ENCODE results near the gene C1QTNF2. TPM values are rescaled to one million over a fixed set of nuclear protein-coding genes. Genes with fewer than 3 reads are reported as not detected.

Gene C1QTNF2
- total and polyA plus RNA-seq, 8 donors, result 0.09 to 0.41 (median 0.24) TPM; not detected in 2

DNA sequence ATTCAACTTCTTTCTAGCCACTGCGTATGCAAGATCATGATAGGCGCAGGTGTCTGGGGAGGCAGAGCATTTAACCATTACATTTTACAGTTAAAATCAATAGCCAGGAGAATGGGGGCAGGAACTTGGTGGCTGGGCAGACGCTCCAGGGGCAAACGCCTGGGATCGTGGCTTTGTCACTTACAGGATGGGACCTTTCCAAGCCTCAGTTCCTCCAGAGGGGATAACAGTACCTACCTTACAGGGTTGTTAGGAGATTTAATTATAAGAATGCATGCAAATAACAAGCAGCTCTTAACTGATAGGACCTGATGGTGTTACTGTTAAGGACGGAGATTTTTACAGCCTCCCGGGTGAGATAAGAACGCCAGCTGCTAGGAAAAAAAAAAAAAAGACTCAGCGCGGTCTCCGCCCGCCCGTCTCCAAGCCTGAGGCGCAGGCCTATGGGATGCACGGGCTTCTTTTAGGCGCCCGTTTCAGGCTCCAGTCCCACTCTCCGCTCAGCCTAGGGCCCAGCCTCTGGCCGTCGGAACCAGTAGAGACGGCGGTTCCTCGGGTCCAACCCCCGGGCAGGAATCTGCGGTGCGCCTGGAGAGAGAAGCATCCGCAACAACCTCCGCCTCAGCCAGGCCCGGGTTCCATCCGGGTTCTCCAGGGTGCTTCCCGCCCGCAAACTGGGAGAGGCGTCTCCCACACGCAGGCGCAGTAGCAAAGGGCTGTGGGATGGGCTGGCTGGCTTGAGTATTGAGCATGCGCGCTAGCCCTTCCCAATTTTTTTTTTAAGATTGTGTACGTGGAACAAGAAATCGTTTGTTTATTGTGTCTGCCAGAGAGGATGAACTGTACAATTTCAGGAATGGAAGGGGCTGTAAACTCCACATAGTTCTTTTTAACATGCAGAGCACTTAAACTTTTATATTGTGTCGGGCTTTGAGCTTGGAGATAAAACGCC, 29.3 kb upstream of the C1QTNF2 start, which contains the start of gene FAM200C:
FAM200C (minus strand) TSS at position 653 of the 952 bp plus-strand sequence. CDS start 4,564 bp downstream, outside the sequence.
- Histone ChIP-seq H3K27me3 (no peaks in the 10 kb centered on the region), H3K4me3 (peak within 1 kb of the TSS; percentile 43 to 82 (median 68)), H3K36me3 (peaks cover 0 to 33% (median 14%) of the 10 kb centered on the region in 3 donors), H3K27ac (peak within 1 kb of the TSS; percentile 60 to 90 (median 80)), H3K4me1 (peaks cover 3 to 14% (median 8%) of the 10 kb centered on the region in 3 donors), H3K9me3 (no peaks in the 10 kb centered on the region)
- 0 to 1% methylated on average over 41 of the region's 41 CpGs for WGBS, 2 donors
- peak; percentile 90 to 97 (median 92) for DNase-seq
- intact Hi-C loops (cut with DNase I), result no loop called here
- TF ChIP-seq CTCF (IDR thresholded peaks at IDR 0.05), result no peak
- ATAC-seq, result peak; percentile 97 to 100 (median 100)
- FAIRE-seq, result peak; percentile 59

DNA sequence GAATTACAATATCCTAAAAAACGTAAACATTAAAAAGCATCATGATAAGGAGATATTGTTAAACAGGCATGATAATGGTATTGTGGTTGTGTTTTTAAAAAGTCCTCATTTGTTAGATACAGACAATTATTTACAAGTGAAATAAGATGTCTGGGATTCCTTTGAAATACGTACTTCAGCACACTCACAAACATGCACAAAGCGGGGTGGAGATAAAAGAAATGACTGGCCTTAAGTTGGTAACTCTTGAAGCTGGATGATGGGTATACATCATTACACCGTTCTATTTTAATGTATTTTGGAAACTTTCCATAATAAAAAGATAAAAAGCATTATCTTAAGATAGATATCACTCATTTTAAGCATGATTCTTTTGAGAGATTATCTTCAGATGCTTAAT, 28.4 kb upstream of the C1QTNF2 start:
- peak overlapping the region; percentile 43 to 82 (median 68) for H3K4me3 ChIP-seq
- FAIRE-seq, result peak; percentile 60

GRCh38 chr5:160397492-160397891, 27.1 kb upstream of the C1QTNF2 start:
- Histone ChIP-seq H3K4me1 (peaks cover 3 to 14% (median 8%) of the 10 kb centered on the region in 3 donors), H3K27me3 (no peaks in the 10 kb centered on the region), H3K27ac (no peak overlapping the region), H3K36me3 (peaks cover 0 to 11% (median 0%) of the 10 kb centered on the region in 3 donors), H3K4me3 (no peak overlapping the region), H3K9me3 (no peaks in the 10 kb centered on the region)
- ATAC-seq, result no peak
- intact Hi-C loops (cut with DNase I), result no loop called here
- 93 to 98% methylated on average over 1 of the region's 1 CpG for WGBS, 2 donors
- TF ChIP-seq CTCF (IDR thresholded peaks at IDR 0.05), result no peak
- DNase-seq, result no peak
- no peak for FAIRE-seq

More for the DNA sequence above, 28.4 kb upstream of the C1QTNF2 start:
- no peak for TF ChIP-seq CTCF (IDR thresholded peaks at IDR 0.05)
- peaks cover 0 to 24% (median 7%) of the 10 kb centered on the region in 3 donors for H3K36me3 ChIP-seq
- ATAC-seq, result no peak
- intact Hi-C loops (cut with DNase I), result no loop called here
- no peaks in the 10 kb centered on the region for H3K9me3 ChIP-seq
- no peak for DNase-seq
- WGBS, 2 donors, result 18 to 22% methylated on average over 4 of the region's 4 CpGs
- no peak overlapping the region for H3K27ac ChIP-seq
- H3K27me3 ChIP-seq, result no peaks in the 10 kb centered on the region
- H3K4me1 ChIP-seq, result peaks cover 3 to 14% (median 8%) of the 10 kb centered on the region in 3 donors

DNA sequence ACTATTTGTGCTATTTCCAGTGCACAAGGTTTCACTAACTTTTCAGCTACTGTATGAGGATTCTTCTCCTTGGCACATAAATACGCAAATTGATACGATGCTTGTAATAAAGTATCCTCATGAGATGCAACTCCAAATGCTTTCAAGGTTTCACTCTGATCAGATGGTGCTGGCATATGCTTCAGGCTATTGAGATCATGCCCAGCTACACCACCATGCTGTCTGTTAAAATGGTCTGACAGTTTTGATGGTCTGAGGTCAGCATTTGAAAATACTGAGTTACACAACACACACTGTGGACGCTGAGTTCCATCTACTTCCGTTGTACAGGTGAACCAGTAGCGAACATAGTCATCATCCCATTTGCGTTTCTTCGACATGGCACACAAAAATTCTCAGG, 24.7 kb upstream of the C1QTNF2 start:
- Histone ChIP-seq H3K36me3 (no peaks in the 10 kb centered on the region), H3K27me3 (no peaks in the 10 kb centered on the region), H3K4me1 (peaks cover 3 to 14% (median 8%) of the 10 kb centered on the region in 3 donors), H3K4me3 (no peak overlapping the region), H3K9me3 (no peaks in the 10 kb centered on the region), H3K27ac (no peak overlapping the region)
- no peak for ATAC-seq
- WGBS, 2 donors, result 92 to 94% methylated on average over 7 of the region's 7 CpGs
- intact Hi-C loops (cut with DNase I), result no loop called here
- no peak for FAIRE-seq
- TF ChIP-seq CTCF (IDR thresholded peaks at IDR 0.05), result no peak
- DNase-seq, result no peak
